ENCODE data around the gene SMARCC2. TPM values are rescaled to one million over a fixed set of nuclear protein-coding genes. Genes with fewer than 3 reads are reported as not detected.
A peak's percentile ranks its signal among the peaks of the same experiment; 100 is the strongest.

SMARCC2 gene
- total and polyA plus RNA-seq, 12 donors, result 16.2 to 81.9 (median 60.7) TPM

- Histone ChIP-seq H3K36me3 (peaks cover 0 to 16% (median 5%) of the 10 kb centered on the region in 9 donors), H3K27ac (no peak overlapping the region), H3K27me3 (no peaks in the 10 kb centered on the region), H3K4me3 (no peak overlapping the region), H3K9me3 (no peaks in the 10 kb centered on the region), H3K4me1 (peaks cover 7 to 47% (median 42%) of the 10 kb centered on the region in 9 donors)
- intact Hi-C loops (cut with DNase I), result loop anchor here in 1 of 10 donors (5.0 kb wide), 1 partner anchor 33 kb away; no protein-coding TSS in a partner anchor
- no peak for ATAC-seq
- WGBS, 2 donors, result 90% methylated on average over 5 of the region's 5 CpGs
- no peak for DNase-seq
- no peak for TF ChIP-seq CTCF (IDR thresholded peaks at IDR 0.05)
Measured at GRCh38 chr12:56154818-56155217, 34.5 kb downstream of the SMARCC2 start.

- Histone ChIP-seq H3K4me1 (peaks cover 6 to 41% (median 36%) of the 10 kb centered on the region in 9 donors), H3K27me3 (no peaks in the 10 kb centered on the region), H3K4me3 (no peak overlapping the region), H3K36me3 (peaks cover 0 to 16% (median under 1%) of the 10 kb centered on the region in 9 donors), H3K9me3 (no peaks in the 10 kb centered on the region), H3K27ac (no peak overlapping the region)
- ATAC-seq (no peak), DNase-seq (no peak)
- intact Hi-C loops (cut with DNase I), result no loop called here
- 89 to 100% methylated on average over 1 of the region's 1 CpG for WGBS, 2 donors
- TF ChIP-seq CTCF (IDR thresholded peaks at IDR 0.05), result no peak
Measured at GRCh38 chr12:56154246-56154771, 35.0 kb downstream of the SMARCC2 start.

GRCh38 chr12:56153678-56154065 lies 35.6 kb downstream of the SMARCC2 start:
- Histone ChIP-seq H3K4me1 (peaks cover 6 to 40% (median 35%) of the 10 kb centered on the region in 9 donors), H3K9me3 (no peaks in the 10 kb centered on the region), H3K36me3 (peaks cover 0 to 16% (median 0%) of the 10 kb centered on the region in 9 donors), H3K27ac (no peak overlapping the region), H3K27me3 (no peaks in the 10 kb centered on the region), H3K4me3 (no peak overlapping the region)
- DNase-seq (no peak), ATAC-seq (no peak)
- no peak for TF ChIP-seq CTCF (IDR thresholded peaks at IDR 0.05)
- intact Hi-C loops (cut with DNase I), result loop anchor here in 1 of 10 donors (2.0 kb wide), 1 partner anchor 35 kb away; the partner anchor contains the start of gene SMARCC2
- WGBS, 2 donors, result 80 to 82% methylated on average over 5 of the region's 5 CpGs

GRCh38 chr12:56152756-56153677 lies 36.3 kb downstream of the SMARCC2 start:
- Histone ChIP-seq H3K36me3 (peaks cover 0 to 16% (median 0%) of the 10 kb centered on the region in 9 donors), H3K27me3 (no peaks in the 10 kb centered on the region), H3K4me1 (peaks cover 6 to 40% (median 35%) of the 10 kb centered on the region in 9 donors), H3K27ac (peak overlapping the region in 9 of 10 donors; percentile 89 to 97 (median 93)), H3K4me3 (peak overlapping the region in 9 of 10 donors; percentile 52 to 85 (median 70)), H3K9me3 (no peaks in the 10 kb centered on the region)
- 13 to 16% methylated on average over 8 of the region's 8 CpGs for WGBS, 2 donors
- intact Hi-C loops (cut with DNase I), result loop anchor here in 1 of 10 donors (2.0 kb wide), 1 partner anchor 36 kb away; the partner anchor contains the start of gene SMARCC2
- DNase-seq (no peak), ATAC-seq (no peak)
- TF ChIP-seq CTCF (IDR thresholded peaks at IDR 0.05), result no peak

All from heart right ventricle (tissue), 16 donors.